ENCODE measurements around the gene NABP1.

NABP1 gene

DNA sequence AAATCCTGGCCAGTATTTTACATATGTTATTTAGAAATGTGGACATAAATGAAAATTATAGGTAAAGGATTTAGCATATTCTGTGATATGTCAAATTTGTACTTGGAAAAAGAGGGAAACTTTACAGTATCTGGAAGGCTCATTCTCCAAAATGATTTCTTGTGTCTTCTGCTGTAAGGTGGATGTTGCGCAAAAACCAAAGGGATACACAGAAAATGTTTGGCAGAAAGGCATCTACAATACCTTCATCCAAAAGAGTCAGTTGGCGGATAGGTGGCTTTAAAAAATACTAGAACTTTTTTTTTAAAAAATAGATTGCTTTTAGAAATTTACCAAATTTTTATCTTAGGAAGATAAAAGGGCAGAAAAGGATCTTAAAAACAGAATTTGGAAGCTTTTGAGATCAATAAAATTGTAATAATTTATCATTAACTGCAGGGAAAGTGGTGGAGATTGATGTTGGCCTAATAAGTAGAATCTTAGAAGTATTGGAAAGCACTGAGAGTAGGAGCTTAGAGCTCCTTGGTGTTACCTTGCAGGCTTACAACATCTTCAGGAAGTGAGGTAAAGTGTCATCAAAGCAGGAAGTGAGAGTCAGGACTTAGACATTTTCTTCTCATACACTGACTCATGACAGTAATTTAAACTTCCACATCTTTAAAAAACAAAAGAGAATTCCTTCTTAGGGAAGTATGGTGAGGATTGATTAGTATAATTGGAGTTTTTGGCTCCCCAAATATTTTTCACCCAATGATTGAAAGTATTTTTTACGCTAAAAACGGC lies 2.1 kb downstream of the NABP1 start:
- WGBS, 2 experiments = 100% methylated on average over 2 to 3 of the region's 4 CpGs
- H3K27ac ChIP-seq (ENCODE audit: insufficient read depth, low read depth, low read length, poor library complexity, severe bottlenecking) = no peak overlapping the region
- peaks cover 7% of the 10 kb centered on the region for H3K27me3 ChIP-seq (ENCODE audit: control insufficient read depth, insufficient read depth, low read length, poor library complexity, severe bottlenecking)
- H3K4me3 ChIP-seq (ENCODE audit: insufficient read depth, low read depth, low read length) = no peak overlapping the region
- no peaks in the 10 kb centered on the region for H3K4me1 ChIP-seq (ENCODE audit: control insufficient read depth, insufficient read depth, low read length)
- no peaks in the 10 kb centered on the region for H3K9me3 ChIP-seq (ENCODE audit: control insufficient read depth, low read length)
- H3K36me3 ChIP-seq (ENCODE audit: control insufficient read depth, insufficient read depth, low read length) = no peaks in the 10 kb centered on the region

DNA sequence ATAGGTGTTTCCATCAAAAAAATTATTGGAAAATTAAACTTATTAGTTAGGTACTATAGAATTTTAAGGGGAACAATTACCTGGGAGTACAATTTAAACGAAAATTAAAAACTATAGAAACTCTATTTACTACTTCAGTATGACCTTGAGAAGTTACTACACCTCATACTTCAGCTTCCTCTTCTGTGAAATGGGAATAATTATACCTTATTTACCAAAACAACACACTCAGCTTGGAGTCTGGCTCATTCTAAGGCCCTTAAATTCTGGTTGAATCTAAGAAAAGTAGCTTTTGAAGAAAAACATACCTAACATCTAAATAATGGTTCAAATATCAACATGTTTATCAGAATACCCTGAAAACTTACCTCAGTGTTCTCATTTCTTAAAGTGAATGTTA lies 2.7 kb downstream of the NABP1 start:
- WGBS, 2 experiments = 83% methylated on average over 1 of the region's 1 CpG; no CpG with 5 or more reads in 1 of the 2 experiments

DNA sequence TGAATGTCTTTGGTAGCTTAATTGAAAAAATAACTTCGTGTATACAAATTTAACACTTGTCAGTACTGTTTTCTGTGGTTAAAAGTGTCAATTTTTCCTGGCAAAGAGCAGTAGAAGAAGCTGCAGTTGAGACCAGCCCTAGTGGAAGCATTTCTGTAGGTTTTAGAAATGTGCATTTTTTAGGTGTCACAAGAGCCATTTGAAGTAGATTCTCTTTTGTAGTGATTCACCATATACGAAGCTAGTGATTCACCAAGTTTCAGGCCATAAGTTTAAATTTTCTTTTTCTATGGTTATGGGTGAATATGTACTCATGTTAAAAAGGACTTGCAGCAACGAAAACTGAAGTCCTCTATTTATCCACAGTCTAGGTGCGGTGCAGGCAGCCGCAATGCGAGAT lies 4.2 kb downstream of the NABP1 start:
- Histone ChIP-seq H3K9me3 (ENCODE audit: control insufficient read depth, low read length) (no peaks in the 10 kb centered on the region), H3K4me1 (ENCODE audit: control insufficient read depth, insufficient read depth, low read length) (no peaks in the 10 kb centered on the region), H3K36me3 (ENCODE audit: control insufficient read depth, insufficient read depth, low read length) (no peaks in the 10 kb centered on the region), H3K4me3 (ENCODE audit: insufficient read depth, low read depth, low read length) (no peak overlapping the region), H3K27me3 (ENCODE audit: control insufficient read depth, insufficient read depth, low read length, poor library complexity, severe bottlenecking) (peaks cover 7% of the 10 kb centered on the region), H3K27ac (ENCODE audit: insufficient read depth, low read depth, low read length, poor library complexity, severe bottlenecking) (no peak overlapping the region)
- whole genome bisulfite sequencing, 2 experiments = 96% methylated on average over 6 of the region's 6 CpGs

More for the DNA sequence above, 2.7 kb downstream of the NABP1 start:
- Histone ChIP-seq H3K4me3 (ENCODE audit: insufficient read depth, low read depth, low read length) (no peak overlapping the region), H3K27ac (ENCODE audit: insufficient read depth, low read depth, low read length, poor library complexity, severe bottlenecking) (no peak overlapping the region), H3K36me3 (ENCODE audit: control insufficient read depth, insufficient read depth, low read length) (no peaks in the 10 kb centered on the region), H3K9me3 (ENCODE audit: control insufficient read depth, low read length) (no peaks in the 10 kb centered on the region), H3K27me3 (ENCODE audit: control insufficient read depth, insufficient read depth, low read length, poor library complexity, severe bottlenecking) (peaks cover 7% of the 10 kb centered on the region), H3K4me1 (ENCODE audit: control insufficient read depth, insufficient read depth, low read length) (no peaks in the 10 kb centered on the region)

DNA sequence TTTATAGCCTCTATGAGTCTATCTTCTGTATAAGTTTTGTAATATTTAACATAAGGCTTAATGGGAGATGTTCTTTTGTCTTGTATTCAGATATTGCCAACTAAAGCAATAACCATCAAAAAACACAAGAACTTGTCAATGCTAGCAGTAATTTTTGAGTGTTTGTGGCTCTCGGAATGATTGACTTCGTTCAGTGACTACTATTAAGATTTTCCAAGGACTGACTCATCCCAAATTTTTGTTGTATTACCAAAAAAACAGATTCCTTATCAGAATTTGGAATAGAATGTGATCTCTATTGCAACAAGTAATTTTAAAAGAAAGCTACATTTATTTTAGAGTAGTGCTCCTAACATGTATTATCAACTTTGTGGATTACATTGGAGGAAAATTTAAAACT lies 8.1 kb downstream of the NABP1 start:
- Histone ChIP-seq H3K4me1 (ENCODE audit: control insufficient read depth, insufficient read depth, low read length) (no peaks in the 10 kb centered on the region), H3K27me3 (ENCODE audit: control insufficient read depth, insufficient read depth, low read length, poor library complexity, severe bottlenecking) (no peaks in the 10 kb centered on the region), H3K4me3 (ENCODE audit: insufficient read depth, low read depth, low read length) (no peak overlapping the region), H3K36me3 (ENCODE audit: control insufficient read depth, insufficient read depth, low read length) (no peaks in the 10 kb centered on the region), H3K27ac (ENCODE audit: insufficient read depth, low read depth, low read length, poor library complexity, severe bottlenecking) (no peak overlapping the region), H3K9me3 (ENCODE audit: control insufficient read depth, low read length) (no peaks in the 10 kb centered on the region)
- WGBS, 2 experiments = 71 to 100% methylated on average over 1 to 2 of the region's 2 CpGs

DNA sequence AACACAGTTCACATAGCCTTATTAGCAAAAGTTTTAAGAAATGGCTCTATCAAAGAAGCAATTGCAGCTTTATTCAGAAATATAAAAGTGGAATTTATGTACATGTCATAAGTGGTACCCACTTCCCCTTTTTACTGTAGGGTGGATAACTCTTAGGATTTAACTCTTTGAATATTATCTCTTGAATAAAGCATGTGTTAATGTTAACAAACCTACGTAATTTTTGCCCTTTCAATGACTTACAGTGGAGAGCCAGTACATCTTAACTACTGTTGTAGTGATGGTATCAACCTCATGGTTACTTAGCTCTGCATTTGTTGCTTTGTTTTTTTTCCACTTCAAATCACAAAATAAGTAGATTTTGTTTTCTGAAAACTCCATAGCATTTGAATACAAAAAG lies 8.8 kb downstream of the NABP1 start:
- no peaks in the 10 kb centered on the region for H3K27me3 ChIP-seq (ENCODE audit: control insufficient read depth, insufficient read depth, low read length, poor library complexity, severe bottlenecking)
- no peak overlapping the region for H3K27ac ChIP-seq (ENCODE audit: insufficient read depth, low read depth, low read length, poor library complexity, severe bottlenecking)
- 100% methylated on average over 1 of the region's 1 CpG for WGBS, 2 experiments
- no peak overlapping the region for H3K4me3 ChIP-seq (ENCODE audit: insufficient read depth, low read depth, low read length)
- no peaks in the 10 kb centered on the region for H3K9me3 ChIP-seq (ENCODE audit: control insufficient read depth, low read length)
- H3K36me3 ChIP-seq (ENCODE audit: control insufficient read depth, insufficient read depth, low read length) = no peaks in the 10 kb centered on the region
- H3K4me1 ChIP-seq (ENCODE audit: control insufficient read depth, insufficient read depth, low read length) = no peaks in the 10 kb centered on the region

DNA sequence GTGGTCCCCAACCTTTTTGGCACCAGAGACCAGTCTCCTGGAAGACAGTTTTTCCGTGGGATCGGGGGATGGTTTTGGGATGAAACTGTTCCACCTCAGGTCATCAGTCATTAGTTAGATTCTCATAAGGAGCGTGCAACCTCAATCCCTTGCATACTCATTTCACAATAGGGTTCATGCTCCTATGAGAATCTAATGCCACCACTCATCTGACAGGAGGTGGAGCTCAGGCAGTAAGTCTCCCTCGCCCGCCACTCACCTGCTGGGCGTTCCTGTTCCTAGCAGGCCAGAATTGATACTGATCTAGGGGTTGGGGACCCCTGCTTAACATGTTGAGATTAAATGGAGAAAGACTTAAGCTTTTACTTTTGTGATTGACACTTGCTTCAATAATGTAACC lies 9.9 kb downstream of the NABP1 start:
- Histone ChIP-seq H3K36me3 (ENCODE audit: control insufficient read depth, insufficient read depth, low read length) (no peaks in the 10 kb centered on the region), H3K27ac (ENCODE audit: insufficient read depth, low read depth, low read length, poor library complexity, severe bottlenecking) (no peak overlapping the region), H3K4me1 (ENCODE audit: control insufficient read depth, insufficient read depth, low read length) (no peaks in the 10 kb centered on the region), H3K4me3 (ENCODE audit: insufficient read depth, low read depth, low read length) (no peak overlapping the region), H3K27me3 (ENCODE audit: control insufficient read depth, insufficient read depth, low read length, poor library complexity, severe bottlenecking) (no peaks in the 10 kb centered on the region), H3K9me3 (ENCODE audit: control insufficient read depth, low read length) (no peaks in the 10 kb centered on the region)
- WGBS, 2 experiments = 93% methylated on average over 6 of the region's 6 CpGs

DNA sequence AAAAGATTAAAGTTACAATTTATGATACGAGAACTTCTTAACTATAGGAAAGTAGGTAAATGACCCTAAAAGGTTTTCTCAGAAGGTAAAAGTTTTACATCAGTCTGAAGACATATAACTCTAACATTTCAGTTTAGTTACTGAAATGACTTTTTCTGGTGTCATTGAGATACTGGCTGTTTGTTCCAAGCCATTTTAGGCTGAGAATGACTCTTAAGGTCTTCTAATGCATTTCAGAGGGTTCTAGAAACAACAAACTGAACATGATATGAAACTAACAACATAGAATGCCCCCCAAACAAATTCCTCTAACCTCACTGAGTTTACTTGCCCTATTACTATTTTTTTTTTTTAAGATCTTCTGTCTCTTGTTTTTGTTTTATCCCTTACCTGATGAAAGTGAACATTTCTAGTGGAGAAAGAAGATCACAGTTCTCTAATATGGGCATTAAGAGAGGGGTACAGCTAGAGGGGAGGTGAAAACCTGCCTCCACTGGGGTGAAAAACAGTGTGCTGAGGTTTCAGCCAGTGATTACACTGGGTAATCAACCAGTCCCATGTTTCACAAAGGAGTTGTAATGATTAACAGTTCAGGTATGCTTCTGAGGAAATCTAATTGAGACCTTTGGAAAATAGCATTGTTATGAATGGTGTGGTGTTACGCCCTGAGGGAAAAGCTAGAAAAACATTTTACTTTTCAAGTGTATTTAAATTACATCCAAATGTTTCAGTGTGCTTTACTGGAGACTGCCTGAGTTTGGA lies 11.2 kb downstream of the NABP1 start:
- H3K36me3 ChIP-seq (ENCODE audit: control insufficient read depth, insufficient read depth, low read length) = no peaks in the 10 kb centered on the region
- H3K4me1 ChIP-seq (ENCODE audit: control insufficient read depth, insufficient read depth, low read length) = no peaks in the 10 kb centered on the region
- no peaks in the 10 kb centered on the region for H3K27me3 ChIP-seq (ENCODE audit: control insufficient read depth, insufficient read depth, low read length, poor library complexity, severe bottlenecking)
- H3K9me3 ChIP-seq (ENCODE audit: control insufficient read depth, low read length) = no peaks in the 10 kb centered on the region
- H3K27ac ChIP-seq (ENCODE audit: insufficient read depth, low read depth, low read length, poor library complexity, severe bottlenecking) = no peak overlapping the region
- WGBS, 2 experiments = 86 to 100% methylated on average over 1 of the region's 2 CpGs
- no peak overlapping the region for H3K4me3 ChIP-seq (ENCODE audit: insufficient read depth, low read depth, low read length)

DNA sequence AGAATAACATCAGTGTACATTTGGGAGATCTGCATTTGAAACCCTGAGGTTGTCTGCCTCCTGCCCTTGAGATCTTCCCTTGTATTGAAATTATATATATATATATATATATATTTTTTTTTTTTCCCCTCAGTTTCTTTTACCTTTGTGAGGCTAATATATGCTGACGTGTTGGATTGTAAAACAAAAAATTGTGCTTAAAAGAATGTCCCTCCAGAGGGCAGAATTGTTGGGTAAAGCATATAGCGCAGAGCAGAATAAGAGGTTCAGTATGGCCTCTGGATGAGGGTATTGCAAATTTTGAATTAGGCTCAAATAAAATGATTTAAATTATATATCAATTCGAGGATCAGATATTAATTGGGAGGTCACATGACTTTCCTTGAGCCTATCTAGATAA lies 12.4 kb downstream of the NABP1 start:
- Histone ChIP-seq H3K4me1 (ENCODE audit: control insufficient read depth, insufficient read depth, low read length) (no peaks in the 10 kb centered on the region), H3K4me3 (ENCODE audit: insufficient read depth, low read depth, low read length) (no peak overlapping the region), H3K27me3 (ENCODE audit: control insufficient read depth, insufficient read depth, low read length, poor library complexity, severe bottlenecking) (no peaks in the 10 kb centered on the region), H3K36me3 (ENCODE audit: control insufficient read depth, insufficient read depth, low read length) (no peaks in the 10 kb centered on the region), H3K9me3 (ENCODE audit: control insufficient read depth, low read length) (no peaks in the 10 kb centered on the region), H3K27ac (ENCODE audit: insufficient read depth, low read depth, low read length, poor library complexity, severe bottlenecking) (no peak overlapping the region)
- WGBS, 2 experiments = 90 to 92% methylated on average over 2 to 3 of the region's 3 CpGs

DNA sequence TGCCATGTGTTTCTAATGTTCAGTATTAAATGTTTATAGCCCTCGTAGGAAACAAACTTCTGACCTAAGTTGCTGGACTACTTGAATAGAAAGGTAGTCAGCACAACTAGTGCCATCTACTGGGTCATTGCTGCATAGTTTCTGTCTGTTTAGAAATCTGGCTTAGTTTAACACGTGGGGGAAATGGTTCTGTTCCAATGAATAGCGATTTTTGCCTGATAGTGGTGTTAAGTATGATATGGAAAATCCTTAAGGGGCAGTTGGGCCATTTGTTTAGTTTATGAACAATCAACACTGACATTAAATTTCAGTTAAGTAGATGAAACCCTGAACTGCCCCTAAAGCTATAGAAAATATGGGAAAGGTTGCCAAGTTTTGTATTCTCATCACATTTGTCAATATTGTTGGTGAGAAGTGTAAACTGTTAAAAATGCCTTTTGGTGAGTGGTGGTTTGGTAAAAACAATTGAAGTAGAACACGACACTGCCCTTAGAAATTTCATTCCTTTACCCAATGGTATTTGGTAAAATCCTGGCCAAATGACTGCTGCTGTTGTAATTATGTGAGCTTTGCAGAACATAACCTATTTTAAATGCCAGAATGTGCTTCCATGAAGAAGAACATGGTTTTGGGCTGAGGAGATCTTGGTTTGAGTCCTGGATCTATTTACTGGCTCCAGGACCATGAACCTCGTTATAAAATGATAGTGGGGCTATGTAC lies 13.2 kb downstream of the NABP1 start:
- H3K36me3 ChIP-seq (ENCODE audit: control insufficient read depth, insufficient read depth, low read length) = no peaks in the 10 kb centered on the region
- no peaks in the 10 kb centered on the region for H3K9me3 ChIP-seq (ENCODE audit: control insufficient read depth, low read length)
- no peak overlapping the region for H3K4me3 ChIP-seq (ENCODE audit: insufficient read depth, low read depth, low read length)
- H3K27ac ChIP-seq (ENCODE audit: insufficient read depth, low read depth, low read length, poor library complexity, severe bottlenecking) = no peak overlapping the region
- no peaks in the 10 kb centered on the region for H3K4me1 ChIP-seq (ENCODE audit: control insufficient read depth, insufficient read depth, low read length)
- WGBS, 2 experiments = 31 to 46% methylated on average over 4 to 5 of the region's 5 CpGs
- H3K27me3 ChIP-seq (ENCODE audit: control insufficient read depth, insufficient read depth, low read length, poor library complexity, severe bottlenecking) = no peaks in the 10 kb centered on the region

DNA sequence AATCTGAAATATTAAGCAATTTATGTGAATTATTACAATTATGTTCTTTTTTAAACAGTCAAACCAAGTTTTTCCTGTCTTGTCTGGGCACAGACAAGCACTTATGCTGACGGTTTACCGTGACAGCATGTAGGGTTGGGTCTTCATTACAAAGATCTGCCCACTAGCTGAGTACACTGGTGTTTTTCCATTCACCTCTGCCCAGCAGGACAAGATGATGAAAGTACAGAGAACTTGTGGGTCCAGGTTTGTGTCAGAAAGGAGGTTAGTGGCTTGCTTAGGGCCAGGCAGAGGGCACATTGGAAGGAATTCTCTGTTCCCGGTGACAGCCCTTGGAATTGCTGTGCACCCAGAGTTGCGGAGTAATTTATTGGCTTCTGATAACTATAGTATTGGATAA lies 14.0 kb downstream of the NABP1 start:
- 97 to 98% methylated on average over 3 to 4 of the region's 4 CpGs for WGBS, 2 experiments

More for the DNA sequence above, 14.0 kb downstream of the NABP1 start:
- H3K9me3 ChIP-seq (ENCODE audit: control insufficient read depth, low read length) = no peaks in the 10 kb centered on the region
- no peak overlapping the region for H3K27ac ChIP-seq (ENCODE audit: insufficient read depth, low read depth, low read length, poor library complexity, severe bottlenecking)
- H3K4me3 ChIP-seq (ENCODE audit: insufficient read depth, low read depth, low read length) = no peak overlapping the region
- no peaks in the 10 kb centered on the region for H3K4me1 ChIP-seq (ENCODE audit: control insufficient read depth, insufficient read depth, low read length)
- H3K27me3 ChIP-seq (ENCODE audit: control insufficient read depth, insufficient read depth, low read length, poor library complexity, severe bottlenecking) = no peaks in the 10 kb centered on the region
- no peaks in the 10 kb centered on the region for H3K36me3 ChIP-seq (ENCODE audit: control insufficient read depth, insufficient read depth, low read length)

Data from ectodermal cell (in vitro differentiated cells).